IPS DF 19.7 (cell line): ENCODE results near the gene IL3.

Source experiments
- DNase-seq: peaks from one replicate; pipeline ENCODE4 v3.0.0-alpha.2; 2013; ENCODE audit warnings: low read depth, low spot score

The IL3 gene

DNA sequence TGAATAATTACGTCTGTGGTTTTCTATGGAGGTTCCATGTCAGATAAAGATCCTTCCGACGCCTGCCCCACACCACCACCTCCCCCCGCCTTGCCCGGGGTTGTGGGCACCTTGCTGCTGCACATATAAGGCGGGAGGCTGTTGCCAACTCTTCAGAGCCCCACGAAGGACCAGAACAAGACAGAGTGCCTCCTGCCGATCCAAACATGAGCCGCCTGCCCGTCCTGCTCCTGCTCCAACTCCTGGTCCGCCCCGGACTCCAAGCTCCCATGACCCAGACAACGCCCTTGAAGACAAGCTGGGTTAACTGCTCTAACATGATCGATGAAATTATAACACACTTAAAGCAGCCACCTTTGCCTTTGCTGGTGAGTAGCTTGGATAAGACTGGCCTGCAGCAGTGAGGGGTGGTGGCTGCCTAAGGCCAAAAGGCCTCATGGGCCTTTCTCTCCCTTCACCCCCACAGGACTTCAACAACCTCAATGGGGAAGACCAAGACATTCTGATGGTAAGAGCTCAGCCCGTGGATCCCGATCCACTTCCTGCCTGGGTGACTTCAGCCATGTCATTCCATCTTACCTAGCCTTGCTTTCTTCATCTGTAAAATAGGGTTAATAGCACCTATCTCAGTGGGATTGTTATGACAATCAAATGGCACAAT, at the start of gene IL3:
IL3 (plus strand) TSS at position 155 of the 661 bp plus-strand sequence; CDS start at position 207, 52 bp downstream.
- no peak for DNase-seq

DNA sequence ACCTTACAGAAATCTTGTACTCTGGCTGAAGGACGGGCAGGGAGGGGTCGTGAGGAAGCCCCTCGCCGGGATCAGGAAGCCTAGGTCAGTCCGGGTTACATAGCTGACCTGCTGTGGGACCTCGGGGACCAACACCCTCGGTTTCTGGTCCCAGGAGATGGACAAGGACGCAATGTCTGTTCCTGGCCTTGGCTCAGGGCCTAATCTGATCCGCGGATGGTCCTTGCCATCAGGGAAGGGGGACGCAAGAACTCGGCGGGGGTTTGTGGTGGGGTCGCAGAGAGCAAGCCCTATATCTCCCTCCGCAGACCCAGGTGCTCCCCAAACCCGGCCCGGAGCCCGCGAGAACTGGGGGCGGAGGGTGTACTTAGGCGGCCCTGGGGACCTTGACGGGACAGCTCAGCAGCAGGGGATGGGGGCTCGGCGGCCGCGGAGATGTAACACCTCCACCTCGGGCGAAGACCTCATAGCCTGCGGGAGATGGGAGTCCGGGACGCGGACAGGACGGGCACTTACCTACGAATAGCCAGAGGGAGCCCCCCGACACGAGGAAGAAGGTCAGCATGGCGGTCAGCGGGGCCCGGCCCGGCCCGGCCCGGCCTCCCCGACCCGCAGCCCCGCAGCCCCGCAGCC, 49.4 kb upstream of the IL3 start:
- no peak for DNase-seq

GRCh38 chr5:132011622-132012343, 48.7 kb upstream of the IL3 start, which contains the start of gene ACSL6:
ACSL6 (minus strand) TSS chr5:132011658; CDS start chr5:132011553, 105 bp downstream.
- DNase-seq, result no peak

GRCh38 chr5:132012371-132013005, 48.0 kb upstream of the IL3 start:
- DNase-seq, result no peak

- no peak for DNase-seq
These were observed 47.3 kb upstream of the IL3 start for GRCh38 chr5:132013006-132013689.

- no peak for DNase-seq
These were observed 46.7 kb upstream of the IL3 start for GRCh38 chr5:132013711-132014110.

GRCh38 chr5:132016721-132017250, 43.7 kb upstream of the IL3 start:
- no peak for DNase-seq

- DNase-seq, result no peak
These were observed 43.1 kb upstream of the IL3 start for GRCh38 chr5:132017316-132017715.

DNA sequence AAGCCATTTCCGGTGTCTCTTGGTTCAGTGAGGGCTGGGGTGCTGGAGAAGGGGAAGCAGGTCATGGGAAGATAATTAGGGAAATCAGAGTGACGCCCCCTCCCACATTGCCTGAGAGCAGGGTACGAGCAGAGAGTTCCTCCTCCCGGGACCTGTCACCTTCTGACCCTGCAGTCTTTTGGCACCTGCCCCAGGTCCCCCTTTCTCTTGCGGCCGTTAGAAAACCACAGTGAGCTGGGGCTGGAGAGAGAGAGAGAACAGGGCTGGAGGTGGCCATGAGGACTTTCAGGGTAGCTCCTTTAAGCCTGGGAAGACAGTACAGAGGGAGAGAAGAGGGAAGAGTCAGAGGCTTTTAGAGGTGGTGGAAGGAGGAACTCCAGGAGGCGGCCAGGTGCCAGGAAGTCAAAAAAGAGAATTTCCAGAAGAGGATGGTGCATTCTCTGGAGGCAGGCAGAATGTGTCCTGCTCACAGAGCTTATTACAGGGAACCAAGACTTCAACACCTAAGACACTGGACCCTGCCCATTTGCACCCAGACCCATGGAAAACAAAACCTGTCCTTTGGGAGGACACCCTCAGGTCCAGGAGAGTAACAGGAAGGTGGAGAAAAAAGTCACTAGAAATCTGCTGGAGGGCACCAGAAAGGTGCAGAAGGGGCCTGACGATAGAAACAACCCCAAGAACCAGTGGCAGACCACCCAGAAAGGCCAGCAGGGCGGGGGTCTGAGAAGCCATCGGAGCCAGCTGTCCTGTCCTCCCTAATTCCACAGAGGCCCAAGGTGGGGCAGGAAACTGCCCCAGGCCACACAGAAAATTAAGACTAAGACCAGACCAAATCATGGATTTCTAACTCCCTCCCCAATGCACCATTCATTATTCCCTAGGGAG, 42.5 kb upstream of the IL3 start:
- no peak for DNase-seq

GRCh38 chr5:132019337-132019736, 41.1 kb upstream of the IL3 start:
- DNase-seq, result no peak

DNA sequence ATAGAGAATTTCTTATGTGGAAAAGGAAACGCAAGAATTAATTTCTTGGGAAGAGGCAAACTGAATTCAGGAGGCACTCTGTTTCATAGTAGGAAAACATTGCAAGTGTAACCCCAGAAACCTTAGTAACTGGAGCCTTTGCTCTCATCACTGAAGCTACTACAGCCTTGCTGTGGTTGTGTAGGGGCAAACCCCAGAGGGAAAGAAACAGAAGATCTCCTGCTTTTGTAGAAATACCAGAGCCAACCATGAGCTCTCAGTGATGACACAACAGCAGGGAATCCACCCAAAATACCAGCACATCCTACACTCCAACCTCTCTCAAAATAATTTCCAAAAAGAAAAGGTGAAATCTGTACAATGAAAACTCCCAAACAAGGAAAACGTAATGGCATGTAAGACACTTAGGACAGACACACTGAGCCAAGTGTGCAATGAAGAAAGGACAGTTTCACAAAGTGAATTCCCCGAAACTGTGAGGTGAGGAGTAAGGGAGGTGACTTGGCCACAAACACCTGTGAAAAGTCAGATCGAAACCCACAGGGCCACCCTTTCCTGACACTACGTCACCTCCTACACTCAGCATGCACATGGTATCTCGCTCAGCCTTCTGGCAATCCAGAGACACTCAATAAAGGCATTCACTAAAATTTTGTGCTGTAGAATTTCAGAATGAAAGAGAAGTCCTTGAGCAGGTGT, 40.4 kb upstream of the IL3 start:
- no peak for DNase-seq

DNA sequence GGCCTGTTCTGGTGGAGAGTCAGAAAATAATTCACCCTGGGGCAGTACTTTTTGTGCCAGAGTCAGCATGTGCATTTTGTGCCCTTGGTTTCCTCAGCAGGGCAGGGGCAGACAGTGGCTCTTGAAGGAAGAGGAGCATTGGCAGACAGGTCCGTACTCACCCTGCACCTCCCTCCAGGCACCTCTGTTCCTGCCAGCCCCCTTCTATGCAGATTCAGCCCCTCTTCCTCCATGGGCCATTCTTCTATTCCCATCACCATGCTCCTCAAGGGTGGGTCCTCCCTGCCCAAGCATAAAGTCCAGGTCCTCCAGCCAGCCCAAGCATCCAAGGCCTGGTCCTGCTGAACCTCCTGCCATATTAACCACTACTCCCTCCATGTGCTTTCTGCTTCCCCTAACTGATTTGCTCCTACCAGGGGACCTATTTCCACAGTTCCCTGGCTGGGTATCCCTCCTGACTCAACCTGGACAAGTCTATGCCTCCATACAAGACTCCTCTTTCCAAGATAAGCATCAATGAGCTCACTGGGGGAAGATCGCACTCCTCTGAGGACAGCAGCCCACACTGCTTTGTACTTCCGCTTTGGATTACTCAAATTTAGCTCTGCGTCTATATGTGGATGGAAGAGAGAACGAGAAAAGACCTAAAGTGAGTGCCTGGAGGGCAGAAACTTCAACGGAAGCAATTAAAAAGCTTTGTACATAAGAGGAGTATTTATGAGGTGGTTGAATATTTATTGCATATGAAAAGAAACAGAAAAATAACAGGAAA, 39.7 kb upstream of the IL3 start:
- DNase-seq, result no peak

DNA sequence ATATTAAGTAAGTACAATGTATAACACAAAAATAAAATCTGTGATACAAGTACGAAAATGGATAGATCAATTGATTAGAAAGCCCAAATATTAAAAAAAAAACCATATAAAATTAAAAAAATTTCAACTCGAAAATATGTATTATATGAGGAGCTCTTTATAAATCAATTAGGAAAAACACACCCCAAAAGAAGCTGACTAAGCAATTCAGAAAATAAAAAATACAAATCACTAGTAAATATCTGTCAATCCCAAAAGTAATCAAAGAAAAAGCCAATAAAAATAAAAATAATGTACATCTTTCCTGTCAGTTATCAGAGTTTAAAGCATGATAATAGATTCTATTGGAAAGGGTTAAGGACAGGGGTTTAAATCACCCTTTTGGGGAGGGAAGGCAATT, 38.8 kb upstream of the IL3 start:
- no peak for DNase-seq

DNA sequence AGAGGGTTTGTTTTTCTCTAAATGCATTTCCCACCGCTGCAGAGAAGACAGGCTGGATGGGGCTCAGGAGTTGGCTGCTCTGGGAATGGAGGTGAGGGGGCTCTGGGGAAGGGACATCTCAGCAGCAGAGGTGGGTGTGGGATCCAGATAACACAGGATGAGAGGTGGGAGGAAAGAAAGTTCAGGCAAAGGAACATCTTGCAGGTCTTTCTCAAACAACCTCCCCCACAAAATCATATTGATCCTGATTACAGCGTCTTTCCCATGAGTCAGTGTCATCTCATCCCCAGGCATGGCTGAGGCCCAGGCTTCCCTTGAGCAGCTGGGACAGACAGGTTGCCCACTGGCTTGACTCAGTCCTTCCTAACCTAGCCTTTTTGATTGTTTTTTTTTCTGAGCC, 37.7 kb upstream of the IL3 start:
- DNase-seq, result no peak

DNA sequence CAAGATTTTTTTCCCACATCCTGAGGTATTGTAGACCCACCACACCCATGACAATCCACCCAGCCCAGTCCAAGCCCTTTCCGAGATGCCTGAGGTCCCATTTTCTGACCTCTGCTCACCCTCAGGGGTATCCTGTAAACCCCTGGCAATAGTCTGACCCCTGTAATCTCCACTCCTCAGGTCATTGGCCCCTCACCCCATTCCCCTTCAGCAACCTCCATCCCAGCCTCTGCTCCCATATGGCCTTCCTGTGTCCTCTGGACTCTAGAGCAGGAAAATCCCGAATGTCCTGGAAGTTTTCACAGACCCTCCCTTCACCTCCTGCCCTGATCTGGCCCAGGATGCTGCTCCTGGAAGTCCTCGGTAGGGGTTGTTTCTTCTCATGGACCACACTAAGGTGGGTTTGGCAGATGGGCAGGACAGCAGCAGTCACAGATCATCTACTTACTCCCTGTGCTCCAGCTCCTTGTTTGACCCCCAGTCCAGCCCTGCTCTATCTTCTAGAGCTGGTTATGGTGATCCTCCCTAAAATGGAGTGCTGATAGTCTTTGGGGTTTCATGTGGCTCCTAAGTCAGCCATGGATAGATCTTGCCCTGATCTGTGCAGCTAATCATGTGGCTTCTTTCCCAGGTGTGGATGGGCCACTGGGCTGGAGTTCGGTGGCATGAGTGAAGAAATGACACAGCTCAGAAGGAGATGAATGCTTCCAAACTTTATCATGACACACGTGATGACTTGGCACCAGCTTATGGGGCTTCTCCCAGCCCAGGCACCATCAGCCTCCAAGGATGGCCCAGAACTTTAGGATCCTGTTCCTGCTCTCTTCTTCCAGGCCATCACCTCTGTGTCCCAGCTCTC, 37.0 kb upstream of the IL3 start:
- no peak for DNase-seq

DNA sequence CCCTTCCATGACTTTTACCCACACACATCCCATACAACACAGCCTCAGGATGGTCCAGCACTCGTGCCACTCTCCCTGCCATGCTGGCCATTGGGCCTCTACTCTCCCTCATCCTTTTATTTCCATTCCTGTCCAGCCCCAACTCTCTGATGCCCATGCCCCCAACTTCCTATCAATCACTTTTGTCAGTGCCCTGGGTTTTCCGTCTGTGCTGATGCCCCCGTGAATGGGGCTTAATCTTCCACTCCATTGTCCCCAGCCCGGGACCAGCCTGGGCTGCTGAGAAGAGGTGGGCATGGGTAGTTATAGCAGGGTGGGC, 36.4 kb upstream of the IL3 start:
- no peak for DNase-seq

DNA sequence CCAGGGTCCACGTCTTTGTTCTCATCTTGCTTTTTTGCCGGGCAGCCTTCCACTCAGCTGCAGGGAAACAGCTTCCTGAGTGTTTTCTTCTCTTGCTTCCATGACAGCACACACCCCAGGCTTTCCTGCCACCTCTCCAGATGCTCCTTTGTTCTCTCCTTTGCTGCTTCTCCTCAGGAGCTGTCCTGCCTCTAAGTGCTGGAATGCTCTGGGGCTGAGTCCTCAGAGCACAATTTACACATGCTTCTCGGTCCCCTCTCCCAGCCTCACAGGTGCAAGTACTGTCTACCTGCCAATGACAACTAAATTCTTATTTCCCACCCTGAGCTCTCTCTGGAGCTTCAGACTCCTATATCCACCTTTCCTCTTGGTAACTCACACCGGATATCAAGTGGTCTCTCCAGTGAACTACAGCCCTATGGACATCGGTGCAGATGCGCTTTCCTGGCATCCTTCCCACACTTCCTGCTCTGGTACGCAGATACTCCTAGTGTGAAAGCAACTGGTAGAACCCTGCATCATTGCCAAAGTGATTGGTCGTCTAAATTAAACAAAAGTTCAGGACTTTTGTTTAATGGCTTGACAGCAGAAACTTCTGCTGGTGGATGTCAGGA, 35.6 kb upstream of the IL3 start:
- DNase-seq, result no peak
